PC-3 (cell line): ENCODE measurements around the gene EPHA3. TPM values are rescaled to one million over a fixed set of nuclear protein-coding genes. Genes with fewer than 3 reads are reported as not detected.

Experiments used
- ATAC-seq: fragments of 200-7000 bp; cut with Tn5 transposase; 2 replicates; pipeline ENCODE4 v1.9.1; 2020; ENCODE audit warnings: mild to moderate bottlenecking, moderate library complexity
- BruUV-seq: library from RNA; stranded (reverse); fragments of 400-500 nt; replicated peaks from 2 replicates; lab custom pipeline; 2021; lab: Mats Ljungman, UMichigan
- CTCF ChIA-PET: fragments of 300-600 bp; sonication (Branson Sonifier 250); formaldehyde crosslinking; loops from one replicate; lab custom pipeline; 2022; ENCODE audit warnings: antibody characterized with exemption; lab: Charles Lee
- POLR2A ChIA-PET: fragments of 300-600 bp; sonication (Branson Sonifier 250); formaldehyde crosslinking; loops from one replicate; lab custom pipeline; 2022; ENCODE audit warnings: antibody characterized with exemption; ENCODE audit not compliant: unreplicated experiment; lab: Charles Lee
- DNase-seq: peaks from one replicate; pipeline ENCODE4 v3.0.0-alpha.2; 2015
- H2AFZ ChIP-seq: fragments of 300-600 bp; sonication (generic); 2 replicates; pipeline ENCODE4 v1.6.0; 2016; ENCODE audit warnings: antibody characterized with exemption, low read length
- H3F3A ChIP-seq: fragments of 300-600 bp; sonication (generic); one replicate; pipeline ENCODE4 v1.6.0; 2017; ENCODE audit warnings: antibody characterized with exemption, low read length, control low read depth, mild to moderate bottlenecking; ENCODE audit not compliant: unreplicated experiment
- H3K27ac ChIP-seq: fragments of 300-600 bp; sonication (generic); 2 replicates; pipeline ENCODE4 v1.5.1; 2016; ENCODE audit warnings: mild to moderate bottlenecking, low read length
- H3K27me3 ChIP-seq: fragments of 300-600 bp; sonication (generic); 2 replicates; pipeline ENCODE4 v1.6.1; 2016; ENCODE audit warnings: low read length, mixed read lengths
- H3K36me3 ChIP-seq: fragments of 300-600 bp; sonication (generic); 2 replicates; pipeline ENCODE4 v1.6.1; 2016; ENCODE audit warnings: low read depth, mixed run types, low read length, mixed read lengths
- H3K4me1 ChIP-seq: fragments of 300-600 bp; sonication (generic); 2 replicates; pipeline ENCODE4 v1.5.1; 2016; ENCODE audit warnings: low read length; ENCODE audit not compliant: insufficient read depth
- H3K4me2 ChIP-seq: fragments of 300-600 bp; sonication (generic); 2 replicates; pipeline ENCODE4 v1.6.0; 2016; ENCODE audit warnings: low read length
- H3K4me3 ChIP-seq: fragments of 300-600 bp; sonication (generic); 2 replicates; pipeline ENCODE4 v1.5.1; 2016; ENCODE audit warnings: mild to moderate bottlenecking, low read length, mixed read lengths
- H3K79me2 ChIP-seq: fragments of 300-600 bp; sonication (generic); 2 replicates; pipeline ENCODE4 v1.6.1; 2017; ENCODE audit warnings: low read length, mixed read lengths
- H3K9ac ChIP-seq: fragments of 300-600 bp; sonication (generic); 2 replicates; pipeline ENCODE4 v1.6.0; 2016; ENCODE audit warnings: mild to moderate bottlenecking, low read length
- H3K9me2 ChIP-seq: fragments of 300-600 bp; sonication (generic); replicated peaks from 2 replicates; pipeline ENCODE4 v1.6.1; 2016; ENCODE audit warnings: mixed run types, low read length, mixed read lengths
- H3K9me3 ChIP-seq: fragments of 300-600 bp; sonication (generic); 2 replicates; pipeline ENCODE4 v1.6.1; 2016; ENCODE audit warnings: low read length, mixed read lengths
- H4K20me1 ChIP-seq: fragments of 300-600 bp; sonication (generic); 2 replicates; pipeline ENCODE4 v1.6.1; 2016; ENCODE audit warnings: low read length, mixed read lengths
- EZH2 ChIP-seq: fragments of 300-600 bp; sonication (generic); IDR thresholded peaks from one replicate; pipeline ENCODE4 v1.6.1; 2017; ENCODE audit warnings: antibody characterized with exemption, mild to moderate bottlenecking, low read length; ENCODE audit not compliant: unreplicated experiment
- EZH2phosphoT487 ChIP-seq: fragments of 300-600 bp; sonication (generic); IDR thresholded peaks from 2 replicates; pipeline ENCODE4 v1.6.1; 2018; ENCODE audit warnings: mild to moderate bottlenecking, antibody characterized with exemption, low read length, borderline replicate concordance
- intact Hi-C: fragments of 100-400 bp; cut with micrococcal nuclease; formaldehyde crosslinking; loops from 2 replicates; pipeline ENCODE4 v1.9.0; 2023
- total RNA-seq: library from RNA; depleted of rRNA; stranded (reverse); fragments of >200 nt; gene quantifications from 2 replicates; pipeline ENCODE4 v1.2.3, GENCODE V29; 2014
- TF ChIP-seq, protein P1 (sequence below): fragments of 300-600 bp; sonication (generic); conservative IDR thresholded peaks from 2 replicates; pipeline ENCODE4 v1.5.1; 2017; ENCODE audit warnings: antibody characterized with exemption, low read depth, mild to moderate bottlenecking, low read length

EPHA3 gene
- total RNA-seq, 1 experiment from 2014 or later: 0.33 TPM

- H2AFZ ChIP-seq: no peak overlapping the region
- no peaks in the 10 kb centered on the region for H3K4me1 ChIP-seq
- peaks cover 18% of the 10 kb centered on the region for H3K27me3 ChIP-seq
- H3K9me2 ChIP-seq: no peaks in the 10 kb centered on the region
- H3F3A ChIP-seq: no peaks in the 10 kb centered on the region
- H3K36me3 ChIP-seq: no peaks in the 10 kb centered on the region
- DNase-seq (no peak), ATAC-seq (no peak)
- no peak overlapping the region for H3K9ac ChIP-seq
- no peaks in the 10 kb centered on the region for H3K9me3 ChIP-seq
- H3K4me2 ChIP-seq: no peak overlapping the region
- no peaks in the 10 kb centered on the region for H3K79me2 ChIP-seq
- no TSS peak for BruUV-seq
- ChIA-PET POLR2A (no interaction called here), CTCF (no interaction called here)
- TF ChIP-seq, protein P1, sequence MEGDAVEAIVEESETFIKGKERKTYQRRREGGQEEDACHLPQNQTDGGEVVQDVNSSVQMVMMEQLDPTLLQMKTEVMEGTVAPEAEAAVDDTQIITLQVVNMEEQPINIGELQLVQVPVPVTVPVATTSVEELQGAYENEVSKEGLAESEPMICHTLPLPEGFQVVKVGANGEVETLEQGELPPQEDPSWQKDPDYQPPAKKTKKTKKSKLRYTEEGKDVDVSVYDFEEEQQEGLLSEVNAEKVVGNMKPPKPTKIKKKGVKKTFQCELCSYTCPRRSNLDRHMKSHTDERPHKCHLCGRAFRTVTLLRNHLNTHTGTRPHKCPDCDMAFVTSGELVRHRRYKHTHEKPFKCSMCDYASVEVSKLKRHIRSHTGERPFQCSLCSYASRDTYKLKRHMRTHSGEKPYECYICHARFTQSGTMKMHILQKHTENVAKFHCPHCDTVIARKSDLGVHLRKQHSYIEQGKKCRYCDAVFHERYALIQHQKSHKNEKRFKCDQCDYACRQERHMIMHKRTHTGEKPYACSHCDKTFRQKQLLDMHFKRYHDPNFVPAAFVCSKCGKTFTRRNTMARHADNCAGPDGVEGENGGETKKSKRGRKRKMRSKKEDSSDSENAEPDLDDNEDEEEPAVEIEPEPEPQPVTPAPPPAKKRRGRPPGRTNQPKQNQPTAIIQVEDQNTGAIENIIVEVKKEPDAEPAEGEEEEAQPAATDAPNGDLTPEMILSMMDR: no peak
- TF ChIP-seq EZH2 (no peak), EZH2phosphoT487 (no peak)
- intact Hi-C loops: no loop called here
- no peak overlapping the region for H3K4me3 ChIP-seq
- H3K27ac ChIP-seq: no peak overlapping the region
- H4K20me1 ChIP-seq: no peaks in the 10 kb centered on the region
These were observed 108.8 kb downstream of the EPHA3 start for GRCh38 chr3:89216016-89216739.

- Histone ChIP-seq H3K79me2 (no peaks in the 10 kb centered on the region), H3K9me3 (no peaks in the 10 kb centered on the region), H4K20me1 (no peaks in the 10 kb centered on the region), H3K9me2 (no peaks in the 10 kb centered on the region), H3K4me2 (no peak overlapping the region), H3K27ac (no peak overlapping the region), H3F3A (no peaks in the 10 kb centered on the region), H3K36me3 (no peaks in the 10 kb centered on the region), H3K27me3 (peaks cover 18% of the 10 kb centered on the region), H2AFZ (no peak overlapping the region), H3K4me1 (no peaks in the 10 kb centered on the region), H3K9ac (no peak overlapping the region), H3K4me3 (no peak overlapping the region)
- POLR2A ChIA-PET: no interaction called here
- CTCF ChIA-PET: no interaction called here
- no peak for TF ChIP-seq EZH2
- TF ChIP-seq, protein P1: no peak
- no peak for TF ChIP-seq EZH2phosphoT487
- ATAC-seq (no peak), DNase-seq (no peak)
- no TSS peak for BruUV-seq
- intact Hi-C loops: no loop called here
These were observed 109.8 kb downstream of the EPHA3 start for GRCh38 chr3:89217148-89217685.

GRCh38 chr3:89221924-89222323, 114.5 kb downstream of the EPHA3 start:
- BruUV-seq: no TSS peak
- H3K9ac ChIP-seq: no peak overlapping the region
- DNase-seq: no peak

More at GRCh38 chr3:89221924-89222323, 114.5 kb downstream of the EPHA3 start:
- TF ChIP-seq, protein P1: no peak
- TF ChIP-seq EZH2phosphoT487 (no peak), EZH2 (no peak)
- CTCF ChIA-PET: no interaction called here
- H3K79me2 ChIP-seq: no peaks in the 10 kb centered on the region
- no peak overlapping the region for H2AFZ ChIP-seq
- H4K20me1 ChIP-seq: no peaks in the 10 kb centered on the region
- no peaks in the 10 kb centered on the region for H3F3A ChIP-seq
- no peak overlapping the region for H3K4me3 ChIP-seq
- no peaks in the 10 kb centered on the region for H3K4me1 ChIP-seq
- no peak overlapping the region for H3K4me2 ChIP-seq
- intact Hi-C loops: no loop called here
- no peaks in the 10 kb centered on the region for H3K36me3 ChIP-seq
- H3K9me3 ChIP-seq: no peaks in the 10 kb centered on the region
- H3K9me2 ChIP-seq: no peaks in the 10 kb centered on the region
- no peak overlapping the region for H3K27ac ChIP-seq
- POLR2A ChIA-PET: no interaction called here
- no peak for ATAC-seq
- peaks cover 14% of the 10 kb centered on the region for H3K27me3 ChIP-seq
